GM23248 (cell line): Measurements from ENCODE around the gene HIP1.

ENCODE experiments used
- EZH2 ChIP-seq: fragments of 200-600 bp; sonication (generic); IDR thresholded peaks from 2 replicates; pipeline ENCODE4 v1.6.1; 2018; ENCODE audit warnings: antibody characterized with exemption, mild to moderate bottlenecking; ENCODE audit not compliant: insufficient read depth, poor library complexity, severe bottlenecking
- EZH2phosphoT487 ChIP-seq: fragments of 200-600 bp; sonication (generic); IDR thresholded peaks from 2 replicates; pipeline ENCODE4 v1.6.1; 2018; ENCODE audit warnings: antibody characterized with exemption, moderate library complexity, mild to moderate bottlenecking, low read depth; ENCODE audit not compliant: insufficient read depth

- TF ChIP-seq EZH2 (no peak), EZH2phosphoT487 (no peak)
These were observed 42.3 kb downstream of the HIP1 start for GRCh38 chr7:75696263-75697037.
